ENCODE data around the gene RNF141.

Gene RNF141

GRCh38 chr11:10488934-10489691 is 51.9 kb downstream of the RNF141 start:
- H3K4me3 ChIP-seq = no peak overlapping the region
- no peaks in the 10 kb centered on the region for H3K9me3 ChIP-seq
- intact Hi-C loops (cut with DNase I; ENCODE audit: low total_unique reads) = no loop called here
- peaks cover 0 to 15% (median 13%) of the 10 kb centered on the region in 4 donors for H3K4me1 ChIP-seq
- H3K36me3 ChIP-seq = peaks cover 0 to 6% (median 0%) of the 10 kb centered on the region in 3 donors
- H3K27me3 ChIP-seq = no peaks in the 10 kb centered on the region
- TF ChIP-seq CTCF (IDR thresholded peaks at IDR 0.05) = no peak
- no peak overlapping the region for H3K27ac ChIP-seq
- peak in 1 of 2 donors; percentile 52 for DNase-seq

- H3K4me3 ChIP-seq = no peak overlapping the region
- H3K27me3 ChIP-seq = no peaks in the 10 kb centered on the region
- H3K36me3 ChIP-seq = peaks cover 0 to 6% (median 0%) of the 10 kb centered on the region in 3 donors
- TF ChIP-seq CTCF (IDR thresholded peaks at IDR 0.05) = no peak
- peaks cover 0 to 15% (median 13%) of the 10 kb centered on the region in 4 donors for H3K4me1 ChIP-seq
- intact Hi-C loops (cut with DNase I; ENCODE audit: low total_unique reads) = no loop called here
- no peak overlapping the region for H3K27ac ChIP-seq
- no peaks in the 10 kb centered on the region for H3K9me3 ChIP-seq
- peak in 1 of 2 donors; percentile 60 for DNase-seq
Observed at GRCh38 chr11:10488121-10488933, 52.7 kb downstream of the RNF141 start.

GRCh38 chr11:10487002-10487647 is 53.9 kb downstream of the RNF141 start:
- Histone ChIP-seq H3K27ac (no peak overlapping the region), H3K36me3 (peaks cover 0 to 6% (median 0%) of the 10 kb centered on the region in 3 donors), H3K9me3 (no peaks in the 10 kb centered on the region), H3K4me3 (no peak overlapping the region), H3K27me3 (no peaks in the 10 kb centered on the region), H3K4me1 (peaks cover 0 to 15% (median 13%) of the 10 kb centered on the region in 4 donors)
- intact Hi-C loops (cut with DNase I; ENCODE audit: low total_unique reads) = no loop called here
- DNase-seq = peak; percentile 7 to 43
- TF ChIP-seq CTCF (IDR thresholded peaks at IDR 0.05) = no peak

- TF ChIP-seq CTCF (IDR thresholded peaks at IDR 0.05) = no peak
- no peak overlapping the region for H3K4me3 ChIP-seq
- no peaks in the 10 kb centered on the region for H3K27me3 ChIP-seq
- H3K9me3 ChIP-seq = no peaks in the 10 kb centered on the region
- intact Hi-C loops (cut with DNase I; ENCODE audit: low total_unique reads) = no loop called here
- peaks cover 0 to 13% (median 11%) of the 10 kb centered on the region in 4 donors for H3K4me1 ChIP-seq
- H3K27ac ChIP-seq = no peak overlapping the region
- peak in 1 of 2 donors; percentile 44 for DNase-seq
- H3K36me3 ChIP-seq = peaks cover 0 to 6% (median 0%) of the 10 kb centered on the region in 3 donors
Observed at GRCh38 chr11:10486161-10486840, 54.7 kb downstream of the RNF141 start.

- Histone ChIP-seq H3K4me1 (peaks cover 0 to 7% (median 5%) of the 10 kb centered on the region in 4 donors), H3K4me3 (no peak overlapping the region), H3K27me3 (no peaks in the 10 kb centered on the region), H3K9me3 (no peaks in the 10 kb centered on the region), H3K27ac (no peak overlapping the region), H3K36me3 (peaks cover 0 to 6% (median 0%) of the 10 kb centered on the region in 3 donors)
- intact Hi-C loops (cut with DNase I; ENCODE audit: low total_unique reads) = no loop called here
- no peak for TF ChIP-seq CTCF (IDR thresholded peaks at IDR 0.05)
- peak in 1 of 2 donors; percentile 51 for DNase-seq
Observed at GRCh38 chr11:10485646-10486045, 55.3 kb downstream of the RNF141 start.

Measured in tibial artery (tissue), 4 donors.